Activated CD4-positive, alpha-beta T cell treated with anti-CD3 and anti-CD28 coated beads, Interleukin-2, amount 50 U/mL, for 48 hours (primary cell): Measurements from ENCODE around the gene PNLIPRP1.

ENCODE experiments used
- DNase-seq, 2 experiments: peaks; one replicate each; pipeline ENCODE4 v3.0.0-alpha.2; 2020

Gene PNLIPRP1

GRCh38 chr10:116602648-116603400 is 12.1 kb downstream of the PNLIPRP1 start:
- DNase-seq, result no peak

- no peak for DNase-seq
Observed at GRCh38 chr10:116606061-116606483, 15.3 kb downstream of the PNLIPRP1 start.

GRCh38 chr10:116607336-116607735 is 16.6 kb downstream of the PNLIPRP1 start:
- DNase-seq, result no peak

GRCh38 chr10:116608686-116609594 is 18.2 kb downstream of the PNLIPRP1 start:
- DNase-seq, result no peak

- DNase-seq, result no peak
Observed at GRCh38 chr10:116610443-116611152, 19.8 kb downstream of the PNLIPRP1 start.

- no peak for DNase-seq
Observed at GRCh38 chr10:116611153-116611545, 20.4 kb downstream of the PNLIPRP1 start.

- DNase-seq, result no peak
Observed at GRCh38 chr10:116612107-116612769, 21.5 kb downstream of the PNLIPRP1 start.

GRCh38 chr10:116613471-116613870 is 22.7 kb downstream of the PNLIPRP1 start:
- DNase-seq, result no peak

GRCh38 chr10:116614796-116615195 is 24.0 kb downstream of the PNLIPRP1 start:
- DNase-seq, result no peak

GRCh38 chr10:116615199-116615776 is 24.5 kb downstream of the PNLIPRP1 start:
- DNase-seq, result no peak

- DNase-seq, result no peak
Observed at GRCh38 chr10:116620423-116621400, 30.0 kb downstream of the PNLIPRP1 start, which contains the start of gene PNLIPRP2. TSS of gene PNLIPRP2 (plus strand) at chr10:116620953.

GRCh38 chr10:116621476-116621875 is 30.7 kb downstream of the PNLIPRP1 start:
- DNase-seq, result no peak

- DNase-seq, result no peak
Observed at GRCh38 chr10:116621934-116622655, 31.3 kb downstream of the PNLIPRP1 start.

GRCh38 chr10:116625845-116626244 is 35.1 kb downstream of the PNLIPRP1 start:
- no peak for DNase-seq

- no peak for DNase-seq
Observed at GRCh38 chr10:116626815-116627214, 36.1 kb downstream of the PNLIPRP1 start.

- DNase-seq, result no peak
Observed at GRCh38 chr10:116627386-116627933, 36.7 kb downstream of the PNLIPRP1 start.

- no peak for DNase-seq
Observed at GRCh38 chr10:116629340-116629739, 38.6 kb downstream of the PNLIPRP1 start.

GRCh38 chr10:116630020-116630419 is 39.3 kb downstream of the PNLIPRP1 start:
- DNase-seq, result no peak

- DNase-seq, result no peak
Observed at GRCh38 chr10:116631871-116632295, 41.1 kb downstream of the PNLIPRP1 start.
